ENCODE results near the gene OTULINL. TPM values are rescaled to one million over a fixed set of nuclear protein-coding genes. Genes with fewer than 3 reads are reported as not detected.

OTULINL gene
- polyA plus RNA-seq, 4 donors: 8.9 to 12.6 (median 10.7) TPM

GRCh38 chr5:14660833-14661232 lies 79.2 kb downstream of the OTULINL start:
- no peak for DNase-seq (ENCODE audit: low read depth in 4 of 4, low spot score in 2 of 4)

Other genes with a start within 250 kb of the OTULINL start
- 10 to 100 TPM; 18.6 to 24.4 (median 20.5) TPM for gene OTULIN, start 82.9 kb downstream of the OTULINL start, polyA plus RNA-seq (ENCODE audit: insufficient read length in 4 of 4)

All from left renal cortex interstitium (tissue), 4 donors.